Left lung (tissue), 14 donors: ENCODE data around the gene ARMCX5. TPM values are rescaled to one million over a fixed set of nuclear protein-coding genes. Genes with fewer than 3 reads are reported as not detected.

ENCODE experiments used
- ATAC-seq: fragments of 200-7000 bp; cut with Tn5 transposase; one replicate; pipeline ENCODE4 v1.9.1; 2020; ENCODE audit warnings: moderate library complexity
- DNase-seq, 4 donors: peaks; one replicate each; pipeline ENCODE4 v3.0.0-alpha.2; 2013 to 2020
- H3K27ac ChIP-seq, 2 donors: fragments of 200-600 bp; sonication (generic) in 1 of 2; one replicate each; pipeline versions ENCODE4 v1.5.0 to v1.8.0; 2020 to 2021
- H3K27me3 ChIP-seq, 2 donors: fragments of 200-600 bp; sonication (generic) in 1 of 2; one replicate each; pipeline versions ENCODE4 v1.5.0 to v1.8.0; 2020 to 2021
- H3K36me3 ChIP-seq, 2 donors: fragments of 200-600 bp; sonication (generic) in 1 of 2; one replicate each; pipeline versions ENCODE4 v1.5.0 to v1.8.0; 2020 to 2021
- H3K4me1 ChIP-seq, 2 donors: fragments of 200-600 bp; one replicate each; pipeline ENCODE4 v1.8.0; 2021
- H3K4me3 ChIP-seq, 2 donors: fragments of 200-600 bp; sonication (generic) in 1 of 2; one replicate each; pipeline versions ENCODE4 v1.5.0 to v1.8.0; 2020 to 2021; ENCODE audit warnings: mild to moderate bottlenecking in 1 of 2
- H3K9me3 ChIP-seq, 2 donors: fragments of 200-600 bp; sonication (generic) in 1 of 2; one replicate each; pipeline versions ENCODE4 v1.5.0 to v1.8.0; 2020 to 2021
- CTCF ChIP-seq, 2 donors: fragments of 200-600 bp; sonication (generic) in 1 of 2; IDR thresholded peaks; one replicate each; pipeline versions ENCODE4 v1.5.0 to v1.8.0; 2021; ENCODE audit warnings: antibody characterized with exemption in 2 of 2
- intact Hi-C, 2 donors: fragments of 100-400 bp; cut with DNase I; formaldehyde crosslinking; loops; one replicate each; pipeline versions ENCODE4 v1.11.2 to v1.14.2; 2022
- long read RNA-seq, 12 donors: library from polyadenylated mRNA in 2 of 12; unstranded in 2 of 12; transcript quantifications; one replicate each; pipeline ENCODE4 v2.0.0 and lab custom pipeline, GENCODE V29; 2019 to 2026
- polyA plus RNA-seq, 6 donors: library from polyadenylated mRNA; unstranded; fragments of 120-200 nt; gene quantifications; one replicate each; pipeline ENCODE4 v1.2.1, GENCODE V29; 2013; ENCODE audit not compliant: insufficient read length in 6 of 6
- total RNA-seq, 2 donors: library from RNA; stranded (reverse); fragmentation: NEBNext Ultra II Directional; extraction: Animal tissue kit (Norgen Biotek cat#: 25700); gene quantifications; one replicate each; pipeline ENCODE4 v1.2.1, GENCODE V29; 2021
- donor health status: DM: no; HTN: yes; CAD: no.
- donor health status: DM: no; HTN: no; CAD: no.

The ARMCX5 gene
- total RNA-seq = 10 to 100 TPM in 1 of 2 donors, 1 to 10 TPM in 1; 9.2 to 12.7 TPM
- polyA plus RNA-seq = 10 to 100 TPM; 14.9 to 20.7 (median 17.7) TPM
- long read RNA-seq, donor 1, full-length matches to known transcripts = 21 of 21 reads
- long read RNA-seq, donor 1, partial matches to known transcripts = 0 of 21 reads
- long read RNA-seq, donor 1, other reads (novel, unspliced or antisense) = 0 of 21 reads
- long read RNA-seq, donor 2, full-length matches to known transcripts = 24 of 24 reads
- long read RNA-seq, donor 2, partial matches to known transcripts = 0 of 24 reads
- long read RNA-seq, donor 2, other reads (novel, unspliced or antisense) = 0 of 24 reads
- long read RNA-seq, donor 3, full-length matches to known transcripts = 18 of 18 reads
- long read RNA-seq, donor 3, partial matches to known transcripts = 0 of 18 reads
- long read RNA-seq, donor 3, other reads (novel, unspliced or antisense) = 0 of 18 reads
- long read RNA-seq, donor 4, full-length matches to known transcripts = 2 of 2 reads
- long read RNA-seq, donor 4, partial matches to known transcripts = 0 of 2 reads
- long read RNA-seq, donor 4, other reads (novel, unspliced or antisense) = 0 of 2 reads
- long read RNA-seq, donor 5, full-length matches to known transcripts = 26 of 26 reads
- long read RNA-seq, donor 5, partial matches to known transcripts = 0 of 26 reads
- long read RNA-seq, donor 5, other reads (novel, unspliced or antisense) = 0 of 26 reads
- long read RNA-seq, donor 6, full-length matches to known transcripts = 22 of 22 reads
- long read RNA-seq, donor 6, partial matches to known transcripts = 0 of 22 reads
- long read RNA-seq, donor 6, other reads (novel, unspliced or antisense) = 0 of 22 reads
- long read RNA-seq, donor 7, full-length matches to known transcripts = 15 of 15 reads
- long read RNA-seq, donor 7, partial matches to known transcripts = 0 of 15 reads
- long read RNA-seq, donor 7, other reads (novel, unspliced or antisense) = 0 of 15 reads
- long read RNA-seq, donor 8, full-length matches to known transcripts = 15 of 15 reads
- long read RNA-seq, donor 8, partial matches to known transcripts = 0 of 15 reads
- long read RNA-seq, donor 8, other reads (novel, unspliced or antisense) = 0 of 15 reads
- long read RNA-seq, donor 9, full-length matches to known transcripts = 1 of 1 reads
- long read RNA-seq, donor 9, partial matches to known transcripts = 0 of 1 reads
- long read RNA-seq, donor 9, other reads (novel, unspliced or antisense) = 0 of 1 reads
- long read RNA-seq, donor 10, partial matches to known transcripts = 0 of 2 reads
- long read RNA-seq, donor 10, other reads (novel, unspliced or antisense) = 2 of 2 reads
- long read RNA-seq, donor 11, full-length matches to known transcripts = 22 of 22 reads
- long read RNA-seq, donor 11, partial matches to known transcripts = 0 of 22 reads
- long read RNA-seq, donor 11, other reads (novel, unspliced or antisense) = 0 of 22 reads
- long read RNA-seq, donor 12, full-length matches to known transcripts = 13 of 13 reads
- long read RNA-seq, donor 12, partial matches to known transcripts = 0 of 13 reads
- long read RNA-seq, donor 12, other reads (novel, unspliced or antisense) = 0 of 13 reads

- ATAC-seq (peak; percentile 98), DNase-seq (peak; percentile 65 to 86 (median 79))
- intact Hi-C loops = no loop called here
- Histone ChIP-seq H3K4me1 (no peaks in the 10 kb centered on the region), H3K27ac (peak within 1 kb of the TSS; percentile 73 to 74), H3K36me3 (peaks cover 0 to 4% of the 10 kb centered on the region in 2 donors), H3K4me3 (peak within 1 kb of the TSS; percentile 34 to 55), H3K27me3 (no peaks in the 10 kb centered on the region), H3K9me3 (no peaks in the 10 kb centered on the region)
- TF ChIP-seq CTCF (IDR thresholded peaks at IDR 0.05) = peak in 1 of 2 donors; percentile 9
Measured at GRCh38 chrX:102599084-102599950, at the start of gene ARMCX5. Gene ARMCX5 (plus strand): TSS chrX:102599515. CDS start chrX:102602142, 2,627 bp downstream.

- no peak for ATAC-seq
- Histone ChIP-seq H3K27ac (no peak overlapping the region), H3K9me3 (no peaks in the 10 kb centered on the region), H3K36me3 (no peaks in the 10 kb centered on the region), H3K4me3 (no peak overlapping the region), H3K27me3 (peaks cover 0 to 6% of the 10 kb centered on the region in 2 donors), H3K4me1 (no peaks in the 10 kb centered on the region)
- no peak for DNase-seq
- TF ChIP-seq CTCF (IDR thresholded peaks at IDR 0.05) = no peak
- intact Hi-C loops = no loop called here
Measured at GRCh38 chrX:102558607-102559006, 40.7 kb upstream of the ARMCX5 start.

GRCh38 chrX:102560423-102561068, 38.8 kb upstream of the ARMCX5 start:
- no peak overlapping the region for H3K4me3 ChIP-seq
- ATAC-seq (no peak), DNase-seq (no peak)
- no peaks in the 10 kb centered on the region for H3K9me3 ChIP-seq
- H3K27me3 ChIP-seq = peaks cover 0 to 6% of the 10 kb centered on the region in 2 donors
- no peak for TF ChIP-seq CTCF (IDR thresholded peaks at IDR 0.05)
- intact Hi-C loops = no loop called here
- H3K27ac ChIP-seq = no peak overlapping the region
- no peaks in the 10 kb centered on the region for H3K4me1 ChIP-seq
- H3K36me3 ChIP-seq = no peaks in the 10 kb centered on the region

GRCh38 chrX:102580891-102581290, 18.4 kb upstream of the ARMCX5 start:
- intact Hi-C loops = no loop called here
- ATAC-seq = no peak
- no peak overlapping the region for H3K27ac ChIP-seq
- H3K27me3 ChIP-seq = no peaks in the 10 kb centered on the region
- no peak for TF ChIP-seq CTCF (IDR thresholded peaks at IDR 0.05)
- H3K9me3 ChIP-seq = no peaks in the 10 kb centered on the region
- H3K36me3 ChIP-seq = no peaks in the 10 kb centered on the region
- no peaks in the 10 kb centered on the region for H3K4me1 ChIP-seq
- no peak for DNase-seq
- no peak overlapping the region for H3K4me3 ChIP-seq
